ENCODE results near the gene SUSD4.

The SUSD4 gene

DNA sequence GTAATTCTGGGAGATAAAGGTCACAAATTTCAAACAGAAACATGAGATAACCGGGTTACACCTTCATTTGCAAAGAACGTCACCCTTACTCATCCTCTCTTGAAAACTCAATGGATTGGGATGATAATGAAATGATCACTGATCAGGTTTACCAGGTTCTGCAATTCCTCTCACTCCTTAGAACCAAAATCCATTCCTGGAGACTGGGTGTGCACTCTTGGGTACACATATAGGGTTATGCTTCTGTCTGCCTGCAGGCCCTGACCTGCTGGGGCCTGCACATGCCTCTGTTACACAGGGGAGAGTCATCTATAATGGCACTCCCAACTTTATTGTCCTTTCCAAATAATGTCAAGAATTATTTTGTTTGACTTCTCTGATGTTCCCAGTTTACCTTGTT lies 8.3 kb downstream of the SUSD4 start:
- Histone ChIP-seq H3K4me3 (ENCODE audit: low read depth in 1 of 2, low read length in 2 of 2) (no peak overlapping the region), H3K27ac (ENCODE audit: low read length) (no peak overlapping the region), H3K4me1 (ENCODE audit: control insufficient read depth in 1 of 2, insufficient read depth in 2 of 2, low read length in 2 of 2) (no peaks in the 10 kb centered on the region), H3K36me3 (ENCODE audit: control insufficient read depth in 1 of 2, insufficient read depth in 2 of 2, low read length in 2 of 2) (no peaks in the 10 kb centered on the region), H3K9me3 (ENCODE audit: control insufficient read depth in 1 of 2, low read length in 2 of 2) (no peaks in the 10 kb centered on the region), H3K27me3 (ENCODE audit: low read depth, low read length) (peaks cover 5% of the 10 kb centered on the region)

DNA sequence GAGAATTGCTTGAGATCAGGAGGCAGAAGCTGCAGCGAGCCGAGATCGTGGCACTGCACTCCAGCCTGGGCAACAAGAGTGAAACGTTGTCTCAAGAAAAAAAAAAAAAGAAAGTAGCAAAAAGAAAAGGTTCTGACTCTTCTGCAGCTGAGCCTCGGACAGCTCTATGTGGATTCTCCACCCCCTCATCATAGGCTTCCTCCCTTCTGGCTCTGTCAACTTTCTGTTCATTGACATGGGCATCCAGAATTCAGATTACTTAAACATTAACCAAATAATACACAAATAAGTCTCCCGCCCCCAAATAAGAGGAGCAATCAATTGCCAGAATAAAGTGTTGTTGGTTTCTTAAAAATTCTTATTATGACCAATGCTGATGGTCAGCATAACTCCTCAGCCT lies 10.0 kb downstream of the SUSD4 start:
- H3K4me1 ChIP-seq (ENCODE audit: control insufficient read depth in 1 of 2, insufficient read depth in 2 of 2, low read length in 2 of 2), result no peaks in the 10 kb centered on the region

DNA sequence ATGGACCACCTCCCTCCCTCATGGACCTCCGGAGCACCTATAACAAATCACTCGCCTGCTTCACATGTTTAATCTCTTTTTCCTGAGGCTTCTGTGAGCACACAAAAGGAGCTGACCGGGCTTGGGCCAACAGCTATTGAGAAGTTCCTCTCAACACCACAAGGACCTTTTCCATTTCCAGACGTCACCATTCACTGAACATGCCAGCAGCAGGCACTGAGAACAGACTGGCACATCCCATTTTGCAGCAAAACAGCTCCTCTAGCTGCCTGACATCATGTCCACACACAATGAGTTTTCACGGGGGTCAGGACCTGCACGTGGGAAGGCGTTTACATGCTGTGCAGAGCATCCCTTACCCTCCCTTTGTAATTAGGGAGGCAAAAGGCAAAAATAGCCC lies 11.0 kb downstream of the SUSD4 start:
- Histone ChIP-seq H3K36me3 (ENCODE audit: control insufficient read depth in 1 of 2, insufficient read depth in 2 of 2, low read length in 2 of 2) (no peaks in the 10 kb centered on the region), H3K4me3 (ENCODE audit: low read depth in 1 of 2, low read length in 2 of 2) (no peak overlapping the region), H3K9me3 (ENCODE audit: control insufficient read depth in 1 of 2, low read length in 2 of 2) (no peaks in the 10 kb centered on the region), H3K27ac (ENCODE audit: low read length) (no peak overlapping the region), H3K4me1 (ENCODE audit: control insufficient read depth in 1 of 2, insufficient read depth in 2 of 2, low read length in 2 of 2) (no peaks in the 10 kb centered on the region), H3K27me3 (ENCODE audit: low read depth, low read length) (peaks cover 5% of the 10 kb centered on the region)

More for the DNA sequence above, 10.0 kb downstream of the SUSD4 start:
- H3K27me3 ChIP-seq (ENCODE audit: low read depth, low read length), result peaks cover 5% of the 10 kb centered on the region
- H3K4me3 ChIP-seq (ENCODE audit: low read depth in 1 of 2, low read length in 2 of 2), result no peak overlapping the region
- no peak overlapping the region for H3K27ac ChIP-seq (ENCODE audit: low read length)
- no peaks in the 10 kb centered on the region for H3K9me3 ChIP-seq (ENCODE audit: control insufficient read depth in 1 of 2, low read length in 2 of 2)
- H3K36me3 ChIP-seq (ENCODE audit: control insufficient read depth in 1 of 2, insufficient read depth in 2 of 2, low read length in 2 of 2), result no peaks in the 10 kb centered on the region

DNA sequence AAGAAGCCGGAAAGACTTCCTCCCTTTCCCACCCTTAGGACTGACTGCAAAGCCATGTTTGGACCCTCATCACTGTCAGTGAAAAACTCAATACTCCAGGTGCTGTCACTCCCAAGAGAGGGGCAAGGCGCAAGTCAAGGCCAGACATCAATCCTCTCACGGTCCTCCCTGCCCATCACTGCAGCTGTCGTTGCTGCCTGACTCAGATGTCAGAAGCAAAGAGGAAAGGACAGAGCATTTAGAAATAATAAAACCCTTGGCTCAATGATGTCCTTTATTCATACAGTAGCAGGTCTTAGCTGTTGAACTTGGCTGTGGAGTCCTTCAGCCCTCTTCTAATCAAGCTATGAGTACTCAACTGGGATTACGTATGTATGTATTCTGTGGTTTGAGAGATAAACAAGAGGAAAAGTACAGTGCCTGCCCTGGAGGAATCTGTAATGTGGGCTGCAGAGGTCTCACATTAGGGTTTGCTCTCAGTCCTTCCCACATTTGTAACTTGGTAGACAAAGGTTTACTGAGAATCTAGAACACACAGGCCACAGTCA lies 13.5 kb downstream of the SUSD4 start:
- H3K36me3 ChIP-seq (ENCODE audit: control insufficient read depth in 1 of 2, insufficient read depth in 2 of 2, low read length in 2 of 2), result no peaks in the 10 kb centered on the region
- H3K27ac ChIP-seq (ENCODE audit: low read length), result no peak overlapping the region
- no peaks in the 10 kb centered on the region for H3K4me1 ChIP-seq (ENCODE audit: control insufficient read depth in 1 of 2, insufficient read depth in 2 of 2, low read length in 2 of 2)
- H3K27me3 ChIP-seq (ENCODE audit: low read depth, low read length), result peaks cover 5% of the 10 kb centered on the region
- no peaks in the 10 kb centered on the region for H3K9me3 ChIP-seq (ENCODE audit: control insufficient read depth in 1 of 2, low read length in 2 of 2)
- no peak overlapping the region for H3K4me3 ChIP-seq (ENCODE audit: low read depth in 1 of 2, low read length in 2 of 2)

DNA sequence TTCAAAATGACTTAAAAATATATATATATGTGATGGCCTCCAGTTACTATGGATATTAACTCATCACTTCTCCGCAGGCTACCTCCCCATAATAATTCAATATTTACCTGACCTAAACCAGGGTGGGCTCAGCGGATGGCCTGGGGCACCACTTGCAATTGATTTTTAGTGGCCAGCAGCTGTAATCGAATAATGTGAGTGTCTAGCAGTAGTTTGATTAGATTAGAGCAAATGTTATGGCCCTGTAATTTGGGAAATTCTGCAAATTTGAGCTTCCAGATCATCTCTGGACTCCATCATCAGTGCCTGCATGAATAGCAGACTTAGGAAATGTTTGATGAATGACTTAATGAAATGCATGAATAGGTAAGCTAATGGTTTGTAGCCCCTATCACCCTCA lies 14.7 kb downstream of the SUSD4 start:
- Histone ChIP-seq H3K9me3 (ENCODE audit: control insufficient read depth in 1 of 2, low read length in 2 of 2) (no peaks in the 10 kb centered on the region), H3K27ac (ENCODE audit: low read length) (no peak overlapping the region), H3K27me3 (ENCODE audit: low read depth, low read length) (peaks cover 5% of the 10 kb centered on the region), H3K4me1 (ENCODE audit: control insufficient read depth in 1 of 2, insufficient read depth in 2 of 2, low read length in 2 of 2) (no peaks in the 10 kb centered on the region), H3K36me3 (ENCODE audit: control insufficient read depth in 1 of 2, insufficient read depth in 2 of 2, low read length in 2 of 2) (no peaks in the 10 kb centered on the region), H3K4me3 (ENCODE audit: low read depth in 1 of 2, low read length in 2 of 2) (no peak overlapping the region)

DNA sequence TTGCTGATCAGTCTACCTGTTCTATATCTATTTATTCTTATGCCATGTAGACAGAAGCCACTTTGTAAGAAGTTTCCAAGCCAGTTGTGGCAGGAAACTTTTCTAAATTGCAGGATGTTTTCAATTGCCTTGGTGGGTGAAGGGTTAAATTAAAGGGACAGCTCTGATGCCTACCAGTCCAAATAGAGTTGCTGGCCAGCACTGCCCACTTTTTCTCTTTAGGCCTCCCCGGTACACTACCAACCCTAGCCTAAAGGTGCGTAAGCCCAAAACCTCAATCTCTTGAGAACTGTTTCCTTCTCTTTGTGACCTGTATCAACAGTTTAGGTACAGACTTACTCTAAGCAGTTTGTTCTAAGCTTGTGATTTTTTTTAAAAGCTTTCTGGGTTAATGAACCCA lies 15.5 kb downstream of the SUSD4 start:
- Histone ChIP-seq H3K36me3 (ENCODE audit: control insufficient read depth in 1 of 2, insufficient read depth in 2 of 2, low read length in 2 of 2) (no peaks in the 10 kb centered on the region), H3K4me1 (ENCODE audit: control insufficient read depth in 1 of 2, insufficient read depth in 2 of 2, low read length in 2 of 2) (no peaks in the 10 kb centered on the region), H3K27ac (ENCODE audit: low read length) (no peak overlapping the region), H3K9me3 (ENCODE audit: control insufficient read depth in 1 of 2, low read length in 2 of 2) (no peaks in the 10 kb centered on the region), H3K27me3 (ENCODE audit: low read depth, low read length) (peaks cover 5% of the 10 kb centered on the region), H3K4me3 (ENCODE audit: low read depth in 1 of 2, low read length in 2 of 2) (no peak overlapping the region)

DNA sequence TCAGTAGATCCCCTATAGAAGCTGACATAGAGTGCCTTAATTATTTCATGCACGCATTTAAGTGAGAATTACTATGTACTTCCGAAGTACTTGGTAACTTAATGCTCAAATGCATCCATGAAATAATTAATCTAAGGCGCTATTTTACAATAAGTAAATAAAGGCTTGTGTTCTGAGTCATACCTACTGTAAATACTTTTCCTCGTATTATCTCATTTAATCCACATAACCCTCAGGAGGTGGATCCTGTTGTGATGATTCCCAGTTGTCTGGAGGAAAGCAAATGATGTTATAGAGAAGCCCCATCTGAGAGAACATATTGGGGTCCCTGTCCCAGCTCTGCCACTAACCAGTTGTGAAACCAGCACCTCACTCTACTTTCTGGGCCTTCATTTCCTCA lies 16.4 kb downstream of the SUSD4 start:
- H3K9me3 ChIP-seq (ENCODE audit: control insufficient read depth in 1 of 2, low read length in 2 of 2), result no peaks in the 10 kb centered on the region
- H3K27me3 ChIP-seq (ENCODE audit: low read depth, low read length), result peaks cover 5% of the 10 kb centered on the region
- H3K36me3 ChIP-seq (ENCODE audit: control insufficient read depth in 1 of 2, insufficient read depth in 2 of 2, low read length in 2 of 2), result no peaks in the 10 kb centered on the region
- H3K4me3 ChIP-seq (ENCODE audit: low read depth in 1 of 2, low read length in 2 of 2), result no peak overlapping the region
- H3K27ac ChIP-seq (ENCODE audit: low read length), result no peak overlapping the region
- H3K4me1 ChIP-seq (ENCODE audit: control insufficient read depth in 1 of 2, insufficient read depth in 2 of 2, low read length in 2 of 2), result no peaks in the 10 kb centered on the region

DNA sequence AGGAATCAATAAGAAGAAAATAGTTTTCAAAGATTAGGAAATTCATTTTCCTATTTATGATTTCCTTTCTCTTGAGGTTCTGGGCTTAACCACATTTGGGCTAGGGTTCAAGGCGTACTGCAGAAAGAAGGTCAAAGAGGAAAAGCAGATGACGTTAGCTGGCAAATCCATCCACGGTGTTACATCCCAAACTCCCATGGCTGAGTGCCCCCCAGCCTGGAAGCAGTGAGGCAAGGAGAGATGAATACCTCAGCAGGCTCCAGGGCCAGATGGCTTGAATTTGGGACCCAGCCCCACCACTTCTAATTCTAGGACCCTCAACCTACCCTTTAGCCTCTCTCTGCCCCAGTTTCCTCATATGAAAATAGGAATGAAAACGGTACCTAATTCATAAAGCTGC lies 17.7 kb downstream of the SUSD4 start:
- no peaks in the 10 kb centered on the region for H3K4me1 ChIP-seq (ENCODE audit: control insufficient read depth in 1 of 2, insufficient read depth in 2 of 2, low read length in 2 of 2)
- no peak overlapping the region for H3K27ac ChIP-seq (ENCODE audit: low read length)
- H3K27me3 ChIP-seq (ENCODE audit: low read depth, low read length), result no peaks in the 10 kb centered on the region
- no peaks in the 10 kb centered on the region for H3K36me3 ChIP-seq (ENCODE audit: control insufficient read depth in 1 of 2, insufficient read depth in 2 of 2, low read length in 2 of 2)
- no peak overlapping the region for H3K4me3 ChIP-seq (ENCODE audit: low read depth in 1 of 2, low read length in 2 of 2)
- no peaks in the 10 kb centered on the region for H3K9me3 ChIP-seq (ENCODE audit: control insufficient read depth in 1 of 2, low read length in 2 of 2)

DNA sequence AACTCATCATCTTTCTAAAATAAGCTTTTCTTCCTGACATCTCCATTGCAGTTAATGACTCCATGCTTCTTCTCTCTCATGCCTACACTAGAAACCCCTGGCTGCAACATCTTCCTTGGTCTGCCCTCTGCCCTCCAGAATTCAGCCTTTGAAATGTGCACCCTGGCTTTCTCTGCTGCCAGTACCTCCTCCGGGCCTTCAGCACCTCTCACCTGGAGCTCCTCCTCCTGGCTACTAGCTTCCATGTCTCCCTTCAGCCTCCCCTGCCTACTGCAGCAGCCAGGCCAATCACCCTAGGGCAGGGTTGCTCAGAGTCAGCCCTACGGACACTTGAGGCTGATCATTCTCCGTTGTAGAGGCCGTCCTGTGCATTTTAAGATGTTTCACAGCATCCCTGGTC lies 18.3 kb downstream of the SUSD4 start:
- H3K27me3 ChIP-seq (ENCODE audit: low read depth, low read length), result no peaks in the 10 kb centered on the region
- no peak overlapping the region for H3K4me3 ChIP-seq (ENCODE audit: low read depth in 1 of 2, low read length in 2 of 2)
- no peaks in the 10 kb centered on the region for H3K4me1 ChIP-seq (ENCODE audit: control insufficient read depth in 1 of 2, insufficient read depth in 2 of 2, low read length in 2 of 2)
- H3K36me3 ChIP-seq (ENCODE audit: control insufficient read depth in 1 of 2, insufficient read depth in 2 of 2, low read length in 2 of 2), result no peaks in the 10 kb centered on the region
- no peaks in the 10 kb centered on the region for H3K9me3 ChIP-seq (ENCODE audit: control insufficient read depth in 1 of 2, low read length in 2 of 2)
- no peak overlapping the region for H3K27ac ChIP-seq (ENCODE audit: low read length)

DNA sequence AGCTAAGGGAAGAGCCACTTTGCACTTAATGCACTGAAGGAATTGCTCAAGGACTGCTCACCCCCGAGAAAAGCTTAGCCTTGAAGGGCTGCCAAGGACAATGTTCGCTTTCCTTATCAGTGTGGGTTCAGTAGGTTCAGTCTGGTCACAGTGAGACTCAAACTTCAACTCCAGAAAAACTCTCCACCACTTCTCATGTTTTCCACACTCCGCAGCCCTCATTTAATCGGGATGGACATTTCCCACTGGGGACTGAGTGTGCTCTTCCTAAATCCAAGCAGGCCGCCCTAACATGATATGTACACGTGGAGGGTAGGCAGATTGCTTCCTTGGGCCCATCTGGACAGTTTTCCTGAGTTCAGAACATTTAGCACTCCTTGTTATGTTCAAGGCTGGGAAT lies 19.5 kb downstream of the SUSD4 start:
- no peaks in the 10 kb centered on the region for H3K9me3 ChIP-seq (ENCODE audit: control insufficient read depth in 1 of 2, low read length in 2 of 2)
- H3K27ac ChIP-seq (ENCODE audit: low read length), result no peak overlapping the region
- H3K36me3 ChIP-seq (ENCODE audit: control insufficient read depth in 1 of 2, insufficient read depth in 2 of 2, low read length in 2 of 2), result no peaks in the 10 kb centered on the region
- H3K4me1 ChIP-seq (ENCODE audit: control insufficient read depth in 1 of 2, insufficient read depth in 2 of 2, low read length in 2 of 2), result no peaks in the 10 kb centered on the region
- no peak overlapping the region for H3K4me3 ChIP-seq (ENCODE audit: low read depth in 1 of 2, low read length in 2 of 2)
- H3K27me3 ChIP-seq (ENCODE audit: low read depth, low read length), result no peaks in the 10 kb centered on the region

DNA sequence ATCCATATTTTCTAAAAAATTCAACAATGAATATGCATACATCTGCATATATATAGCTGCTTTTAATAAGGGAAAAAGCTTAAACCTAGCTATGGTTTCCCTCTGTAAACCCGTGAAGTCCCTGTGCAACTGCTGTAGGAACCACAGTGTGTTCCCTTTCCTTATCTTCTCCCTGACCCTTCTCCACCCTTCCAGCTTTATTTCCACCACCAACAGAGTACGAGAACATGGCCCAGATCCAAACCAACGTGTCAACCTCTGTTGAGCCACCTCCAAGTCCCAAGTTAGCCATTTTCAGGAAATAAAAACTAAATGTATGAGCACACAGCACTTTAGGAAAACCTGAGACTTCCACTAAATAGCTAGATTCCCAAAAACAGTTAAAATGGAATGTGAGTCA lies 20.3 kb downstream of the SUSD4 start:
- Histone ChIP-seq H3K36me3 (ENCODE audit: control insufficient read depth in 1 of 2, insufficient read depth in 2 of 2, low read length in 2 of 2) (no peaks in the 10 kb centered on the region), H3K4me1 (ENCODE audit: control insufficient read depth in 1 of 2, insufficient read depth in 2 of 2, low read length in 2 of 2) (no peaks in the 10 kb centered on the region), H3K4me3 (ENCODE audit: low read depth in 1 of 2, low read length in 2 of 2) (no peak overlapping the region), H3K9me3 (ENCODE audit: control insufficient read depth in 1 of 2, low read length in 2 of 2) (no peaks in the 10 kb centered on the region), H3K27me3 (ENCODE audit: low read depth, low read length) (no peaks in the 10 kb centered on the region), H3K27ac (ENCODE audit: low read length) (no peak overlapping the region)

DNA sequence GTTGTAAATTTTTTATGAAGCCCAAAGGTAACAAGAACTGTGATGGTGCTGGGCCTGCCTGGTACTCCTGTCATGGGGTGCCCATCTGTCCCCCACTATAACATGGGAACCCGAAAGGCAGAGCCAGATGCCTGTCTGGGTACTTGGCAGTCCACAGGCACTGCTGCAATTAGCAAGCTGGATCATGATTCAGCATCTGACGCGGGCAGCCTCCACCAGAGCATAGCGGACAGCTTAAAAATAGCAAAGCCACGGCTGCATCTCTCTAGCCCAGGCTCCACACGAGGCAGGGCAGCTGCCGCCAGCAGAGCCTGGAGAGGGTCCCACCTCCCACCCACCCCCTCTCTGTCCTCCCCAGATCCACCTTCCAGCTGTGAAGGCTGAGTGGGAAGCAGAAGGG lies 22.9 kb downstream of the SUSD4 start:
- Histone ChIP-seq H3K27ac (ENCODE audit: low read length) (no peak overlapping the region), H3K4me3 (ENCODE audit: low read depth in 1 of 2, low read length in 2 of 2) (no peak overlapping the region)

More for the DNA sequence above, 22.9 kb downstream of the SUSD4 start:
- Histone ChIP-seq H3K27me3 (ENCODE audit: low read depth, low read length) (no peaks in the 10 kb centered on the region), H3K36me3 (ENCODE audit: control insufficient read depth in 1 of 2, insufficient read depth in 2 of 2, low read length in 2 of 2) (no peaks in the 10 kb centered on the region), H3K4me1 (ENCODE audit: control insufficient read depth in 1 of 2, insufficient read depth in 2 of 2, low read length in 2 of 2) (no peaks in the 10 kb centered on the region), H3K9me3 (ENCODE audit: control insufficient read depth in 1 of 2, low read length in 2 of 2) (no peaks in the 10 kb centered on the region)

Measured in muscle layer of duodenum (tissue), 2 donors.